ENCODE results near the gene PNKP. TPM values are rescaled to one million over a fixed set of nuclear protein-coding genes. Genes with fewer than 3 reads are reported as not detected.

Gene PNKP
- total and polyA plus RNA-seq, 10 of the 15 experiments (the other 5 are each of a cell fraction or from before 2014, with no cell fraction given), result 2.9 to 82.3 (median 33.2) TPM

DNA sequence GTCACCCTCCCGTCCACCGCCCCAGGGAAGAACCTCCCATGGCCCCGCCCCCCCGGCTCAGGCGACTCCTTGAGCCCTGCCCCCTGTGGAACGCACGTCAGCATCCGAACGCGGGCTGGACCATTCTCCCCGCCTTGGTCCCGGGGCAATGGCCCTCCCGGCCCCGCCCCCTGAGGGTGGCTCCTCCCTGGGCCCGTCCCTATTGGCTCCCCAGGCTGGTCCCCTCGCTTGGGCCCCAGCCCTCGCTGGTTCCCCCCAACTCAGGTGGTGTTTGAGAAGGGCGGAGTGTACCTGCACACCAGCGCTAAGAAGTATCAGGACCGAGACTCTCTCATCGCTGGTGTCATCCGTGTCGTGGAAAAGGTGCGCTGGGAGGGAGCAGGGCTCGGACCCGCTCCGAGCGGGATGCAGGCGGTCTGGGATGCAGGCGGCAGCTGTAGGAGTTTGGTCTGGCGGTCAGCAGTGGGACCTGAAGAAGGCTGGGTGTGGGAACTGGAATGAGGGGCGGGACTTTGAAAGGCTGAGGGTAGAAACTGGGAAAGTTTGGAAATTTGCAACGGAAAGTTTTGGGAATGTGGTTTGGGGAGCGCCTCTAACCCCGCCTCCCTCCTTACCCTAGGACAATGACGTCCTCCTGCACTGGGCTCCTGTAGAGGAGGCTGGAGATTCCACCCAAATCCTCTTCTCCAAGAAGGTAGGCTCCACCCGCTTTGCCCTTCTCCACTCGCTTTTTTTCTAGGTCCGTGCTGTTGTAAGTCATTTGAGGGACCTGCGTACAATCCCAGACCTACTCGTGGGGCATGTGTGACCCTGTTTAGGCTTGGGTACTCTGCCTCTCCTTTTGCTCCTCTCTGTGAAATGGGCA is 10.7 kb upstream of the PNKP start (continued):
- TF ChIP-seq BACH1 (IDR thresholded peaks at IDR 0.05; ENCODE audit: borderline replicate concordance) (peak; percentile 23; the same call in 1 of the 2 replicates), ZSCAN29 (IDR thresholded peaks at IDR 0.05) (no peak), RB1 (IDR thresholded peaks at IDR 0.05; ENCODE audit: borderline replicate concordance) (peak; percentile 49; the same call in 1 of the 2 replicates), BCL11A (IDR thresholded peaks at IDR 0.05; ENCODE audit: low read depth, low read length) (no peak), CHD2 (IDR thresholded peaks at IDR 0.05; ENCODE audit: borderline replicate concordance, low read depth, low read length) (0 out of 2 replicates have a peak, but pooled peaks have one; percentile 28), NBN (IDR thresholded peaks at IDR 0.05) (peak; percentile 23; the same call in 1 of the 2 replicates), MTA3 (IDR thresholded peaks at IDR 0.05; ENCODE audit: borderline replicate concordance, low read length) (no peak)
- TF ChIP-seq, protein P1, sequence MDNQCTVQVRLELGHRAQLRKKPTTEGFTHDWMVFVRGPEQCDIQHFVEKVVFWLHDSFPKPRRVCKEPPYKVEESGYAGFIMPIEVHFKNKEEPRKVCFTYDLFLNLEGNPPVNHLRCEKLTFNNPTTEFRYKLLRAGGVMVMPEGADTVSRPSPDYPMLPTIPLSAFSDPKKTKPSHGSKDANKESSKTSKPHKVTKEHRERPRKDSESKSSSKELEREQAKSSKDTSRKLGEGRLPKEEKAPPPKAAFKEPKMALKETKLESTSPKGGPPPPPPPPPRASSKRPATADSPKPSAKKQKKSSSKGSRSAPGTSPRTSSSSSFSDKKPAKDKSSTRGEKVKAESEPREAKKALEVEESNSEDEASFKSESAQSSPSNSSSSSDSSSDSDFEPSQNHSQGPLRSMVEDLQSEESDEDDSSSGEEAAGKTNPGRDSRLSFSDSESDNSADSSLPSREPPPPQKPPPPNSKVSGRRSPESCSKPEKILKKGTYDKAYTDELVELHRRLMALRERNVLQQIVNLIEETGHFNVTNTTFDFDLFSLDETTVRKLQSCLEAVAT (IDR thresholded peaks at IDR 0.05), result 0 out of 2 replicates have a peak, but pooled peaks have one; percentile 49
